GM06990 (cell line): Measurements from ENCODE around the gene TTC28.

Experiments
- DNase-seq: peaks from one replicate; pipeline ENCODE4 v3.0.0-alpha.2; 2011; ENCODE audit not compliant: insufficient read length; ENCODE audit errors: extremely low read depth
- H3K27me3 ChIP-seq: replicated peaks from 2 replicates; pipeline ENCODE4 v1.6.0; 2011; ENCODE audit warnings: low read length; ENCODE audit not compliant: control insufficient read depth, insufficient read depth
- H3K36me3 ChIP-seq: 2 replicates; pipeline ENCODE4 v1.5.1; 2011; ENCODE audit warnings: low read length; ENCODE audit not compliant: control insufficient read depth, insufficient read depth
- H3K4me3 ChIP-seq: replicated peaks from 2 replicates; pipeline ENCODE4 v1.5.1; 2011; ENCODE audit warnings: low read depth, mild to moderate bottlenecking, control low read depth, low read length
- TF ChIP-seq, protein P1 (sequence below): IDR thresholded peaks from 2 replicates; pipeline ENCODE4 v1.5.1; 2011; ENCODE audit warnings: low read length, control low read depth, mild to moderate bottlenecking, inconsistent platforms; ENCODE audit not compliant: insufficient read depth, poor library complexity, severe bottlenecking

TTC28 gene

DNA sequence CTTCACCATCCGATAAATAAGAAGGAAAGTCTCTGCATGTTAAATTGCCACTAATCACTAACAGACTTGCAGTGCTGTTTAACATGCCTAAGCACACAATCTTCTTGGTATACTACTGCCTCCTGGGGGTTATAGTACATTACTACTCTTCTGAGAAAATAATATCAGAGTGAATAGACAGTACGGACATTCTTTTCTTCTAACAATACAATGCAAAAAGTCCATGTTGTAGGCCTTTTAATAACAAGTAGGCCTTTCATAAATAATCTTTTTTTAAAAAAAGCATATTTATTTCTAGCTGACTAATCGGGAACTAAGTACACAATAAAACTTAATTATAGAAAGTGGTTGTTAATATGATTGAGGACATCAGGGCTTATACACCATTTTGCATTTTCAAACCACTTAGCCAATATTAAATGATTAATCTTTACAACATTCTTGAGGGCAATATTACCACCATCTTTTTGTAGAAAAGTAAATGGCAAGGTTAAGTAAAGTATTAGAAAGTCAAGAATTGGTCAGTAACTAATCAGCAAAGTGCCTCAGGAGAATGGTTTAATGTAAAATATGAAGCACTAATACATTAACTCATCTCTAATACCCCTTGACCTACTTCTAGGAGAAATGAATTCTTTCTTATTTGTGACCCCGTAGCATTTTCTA is 84.7 kb downstream of the TTC28 start:
- DNase-seq = no peak
- H3K4me3 ChIP-seq = no peak overlapping the region
- no peaks in the 10 kb centered on the region for H3K27me3 ChIP-seq
- TF ChIP-seq, protein P1, sequence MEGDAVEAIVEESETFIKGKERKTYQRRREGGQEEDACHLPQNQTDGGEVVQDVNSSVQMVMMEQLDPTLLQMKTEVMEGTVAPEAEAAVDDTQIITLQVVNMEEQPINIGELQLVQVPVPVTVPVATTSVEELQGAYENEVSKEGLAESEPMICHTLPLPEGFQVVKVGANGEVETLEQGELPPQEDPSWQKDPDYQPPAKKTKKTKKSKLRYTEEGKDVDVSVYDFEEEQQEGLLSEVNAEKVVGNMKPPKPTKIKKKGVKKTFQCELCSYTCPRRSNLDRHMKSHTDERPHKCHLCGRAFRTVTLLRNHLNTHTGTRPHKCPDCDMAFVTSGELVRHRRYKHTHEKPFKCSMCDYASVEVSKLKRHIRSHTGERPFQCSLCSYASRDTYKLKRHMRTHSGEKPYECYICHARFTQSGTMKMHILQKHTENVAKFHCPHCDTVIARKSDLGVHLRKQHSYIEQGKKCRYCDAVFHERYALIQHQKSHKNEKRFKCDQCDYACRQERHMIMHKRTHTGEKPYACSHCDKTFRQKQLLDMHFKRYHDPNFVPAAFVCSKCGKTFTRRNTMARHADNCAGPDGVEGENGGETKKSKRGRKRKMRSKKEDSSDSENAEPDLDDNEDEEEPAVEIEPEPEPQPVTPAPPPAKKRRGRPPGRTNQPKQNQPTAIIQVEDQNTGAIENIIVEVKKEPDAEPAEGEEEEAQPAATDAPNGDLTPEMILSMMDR = peak; percentile 61
- no peaks in the 10 kb centered on the region for H3K36me3 ChIP-seq

GRCh38 chr22:28594076-28594796 is 85.4 kb downstream of the TTC28 start:
- no peak for DNase-seq
- Histone ChIP-seq H3K4me3 (no peak overlapping the region), H3K36me3 (no peaks in the 10 kb centered on the region), H3K27me3 (no peaks in the 10 kb centered on the region)
- TF ChIP-seq, protein P1 = no peak

GRCh38 chr22:28593299-28593698 is 86.3 kb downstream of the TTC28 start:
- no peak for DNase-seq
- Histone ChIP-seq H3K27me3 (no peaks in the 10 kb centered on the region), H3K36me3 (no peaks in the 10 kb centered on the region), H3K4me3 (no peak overlapping the region)
- TF ChIP-seq, protein P1 = no peak

- no peak for DNase-seq
- Histone ChIP-seq H3K27me3 (no peaks in the 10 kb centered on the region), H3K36me3 (no peaks in the 10 kb centered on the region), H3K4me3 (no peak overlapping the region)
- TF ChIP-seq, protein P1 = no peak
Observed at GRCh38 chr22:28589102-28589750, 90.4 kb downstream of the TTC28 start.

DNA sequence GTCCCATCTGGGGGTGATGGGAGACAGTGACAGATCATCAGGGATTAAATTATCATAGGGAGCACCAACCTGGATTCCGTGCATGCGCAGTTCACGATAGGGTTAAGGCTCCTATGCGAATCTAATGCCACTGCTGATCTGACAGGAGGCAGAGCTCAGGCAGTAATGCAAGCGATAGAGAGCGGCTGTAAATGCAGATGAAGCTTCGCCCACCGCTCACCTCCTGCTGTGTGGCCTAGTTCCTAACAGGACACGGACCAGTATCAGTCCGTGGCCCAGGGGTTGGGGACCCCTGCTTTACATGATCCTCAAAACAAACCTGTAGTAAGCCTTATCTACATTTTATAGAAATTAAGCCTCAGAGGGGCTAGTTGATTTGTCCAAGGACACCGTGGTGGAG is 94.3 kb downstream of the TTC28 start:
- no peak for DNase-seq
- Histone ChIP-seq H3K36me3 (no peaks in the 10 kb centered on the region), H3K27me3 (no peaks in the 10 kb centered on the region), H3K4me3 (no peak overlapping the region)
- TF ChIP-seq, protein P1 = no peak
